Upper lobe of left lung (tissue), 6 donors: Measurements from ENCODE around the gene MLPH. TPM values are rescaled to one million over a fixed set of nuclear protein-coding genes. Genes with fewer than 3 reads are reported as not detected.
"Not testable (repeated sequence)": the region's sequence is repeated elsewhere in the genome, so short reads cannot be mapped to it uniquely, and the experiment has no call there.

Experiments
- ATAC-seq, 2 donors: fragments of 200-7000 bp; cut with Tn5 transposase; one replicate each; pipeline ENCODE4 v1.9.1; 2022; ENCODE audit warnings: mild to moderate bottlenecking in 2 of 2, moderate library complexity in 2 of 2; ENCODE audit not compliant: low FRiP score in 2 of 2
- DNase-seq, 2 donors: peaks; one replicate each; pipeline ENCODE4 v3.0.0-alpha.2; 2019 to 2020
- H3K27ac ChIP-seq, 4 donors: fragments of 200-600 bp; sonication (generic); one replicate each; pipeline ENCODE4 v1.5.1; 2016 to 2019
- H3K27me3 ChIP-seq, 4 donors: fragments of 200-600 bp; sonication (generic); one replicate each; pipeline ENCODE4 v1.5.1; 2017 to 2019
- H3K36me3 ChIP-seq, 4 donors: fragments of 200-600 bp; sonication (generic); one replicate each; pipeline ENCODE4 v1.5.1; 2016 to 2019
- H3K4me1 ChIP-seq, 4 donors: fragments of 200-600 bp; sonication (generic); one replicate each; pipeline ENCODE4 v1.5.1; 2018 to 2019
- H3K4me3 ChIP-seq, 4 donors: fragments of 200-600 bp; sonication (generic); one replicate each; pipeline ENCODE4 v1.5.1; 2017 to 2019; ENCODE audit warnings: mild to moderate bottlenecking in 2 of 4, moderate library complexity in 1 of 4
- H3K9me3 ChIP-seq, 4 donors: fragments of 200-600 bp; sonication (generic); one replicate each; pipeline ENCODE4 v1.5.1; 2018 to 2019
- CTCF ChIP-seq, 6 experiments: fragments of 450-650 bp in 4 of 6; fragments of 200-600 bp in 2 of 6; sonication (generic) in 2 of 6; IDR thresholded peaks; one replicate each; pipeline ENCODE4 v1.5.1; 2016 to 2019; ENCODE audit warnings: antibody characterized with exemption in 6 of 6
- EP300 ChIP-seq, 4 donors: sonication (generic); formaldehyde crosslinking; IDR thresholded peaks; one replicate each; pipeline ENCODE4 v1.5.1; 2017; ENCODE audit warnings: antibody characterized with exemption in 4 of 4, control low read depth in 2 of 4
- POLR2A ChIP-seq, 4 donors: fragments of 450-650 bp; IDR thresholded peaks; one replicate each; pipeline ENCODE4 v1.5.1; 2016 to 2017; ENCODE audit warnings: antibody characterized with exemption in 4 of 4, mild to moderate bottlenecking in 2 of 4
- POLR2AphosphoS5 ChIP-seq, 2 donors: sonication (generic); formaldehyde crosslinking; IDR thresholded peaks; one replicate each; pipeline ENCODE4 v1.5.1; 2017; ENCODE audit warnings: antibody characterized with exemption in 2 of 2
- WGBS, 2 donors: methylation state at CpG; one replicate each; pipeline ENCODE4 v1.1.5; 2017 to 2018; 5-methylcytosine and 5-hydroxymethylcytosine counted together
- total RNA-seq, 6 donors: library from RNA; depleted of rRNA in 4 of 6; stranded (reverse); fragments of >200 nt in 4 of 6; gene quantifications; one replicate each; pipeline versions ENCODE4 v1.1.0 to v1.2.1, GENCODE V29; 2016 to 2021
- donor health status: DM: no; HTN: no; CAD: no; lungs with moderate emphysema.
- donor health status: DM: no; HTN: yes; CAD: no; lungs with severe emphysema.

Gene MLPH
- total RNA-seq, 6 donors from 2014 or later, result 289 to 1,452 (median 502) TPM

- TF ChIP-seq POLR2A (IDR thresholded peaks at IDR 0.05) (no peak), POLR2AphosphoS5 (IDR thresholded peaks at IDR 0.05) (no peak), EP300 (IDR thresholded peaks at IDR 0.05) (no peak), CTCF (IDR thresholded peaks at IDR 0.05) (no peak)
- Histone ChIP-seq H3K9me3 (no peaks in the 10 kb centered on the region), H3K4me3 (no peak overlapping the region), H3K36me3 (no peaks in the 10 kb centered on the region), H3K4me1 (peaks cover 8 to 35% (median 18%) of the 10 kb centered on the region in 4 donors), H3K27me3 (no peaks in the 10 kb centered on the region), H3K27ac (peak overlapping the region; percentile 54 to 89 (median 77))
- 93 to 95% methylated on average over 16 to 17 of the region's 17 CpGs for WGBS, 2 donors
- DNase-seq, result peak in 1 of 2 donors; percentile 40
- ATAC-seq, result no peak
Measured at GRCh38 chr2:237593596-237594320, 106.7 kb downstream of the MLPH start.

- H3K27ac ChIP-seq, result peak overlapping the region; percentile 54 to 89 (median 77)
- peaks cover 8 to 36% (median 18%) of the 10 kb centered on the region in 4 donors for H3K4me1 ChIP-seq
- 58 to 66% methylated on average over 4 to 5 of the region's 5 CpGs for WGBS, 2 donors
- H3K4me3 ChIP-seq, result no peak overlapping the region
- no peak for TF ChIP-seq CTCF (IDR thresholded peaks at IDR 0.05)
- TF ChIP-seq POLR2AphosphoS5 (IDR thresholded peaks at IDR 0.05), result no peak
- no peak for ATAC-seq
- H3K36me3 ChIP-seq, result no peaks in the 10 kb centered on the region
- no peaks in the 10 kb centered on the region for H3K27me3 ChIP-seq
- H3K9me3 ChIP-seq, result no peaks in the 10 kb centered on the region
- peak in 1 of 2 donors; percentile 76 for DNase-seq
Measured at GRCh38 chr2:237594514-237594871, 107.4 kb downstream of the MLPH start.

GRCh38 chr2:237595829-237596519, 108.9 kb downstream of the MLPH start:
- peaks cover 2 to 44% (median 19%) of the 10 kb centered on the region in 4 donors for H3K4me1 ChIP-seq
- WGBS, 2 donors, result 91 to 93% methylated on average over 4 to 5 of the region's 5 CpGs
- ATAC-seq, DNase-seq, H3K36me3 ChIP-seq, H3K27me3 ChIP-seq, H3K9me3 ChIP-seq, H3K4me3 ChIP-seq: not testable (repeated sequence)
- peak overlapping the region; percentile 54 to 89 (median 77) for H3K27ac ChIP-seq

- peaks cover 0 to 37% (median 18%) of the 10 kb centered on the region in 4 donors for H3K4me1 ChIP-seq
- no peak overlapping the region for H3K27ac ChIP-seq
- no peak for DNase-seq
- no peak overlapping the region for H3K4me3 ChIP-seq
- H3K9me3 ChIP-seq, result no peaks in the 10 kb centered on the region
- no peaks in the 10 kb centered on the region for H3K27me3 ChIP-seq
- no peak for TF ChIP-seq CTCF (IDR thresholded peaks at IDR 0.05)
- TF ChIP-seq EP300 (IDR thresholded peaks at IDR 0.05), result no peak
- TF ChIP-seq POLR2A (IDR thresholded peaks at IDR 0.05), result no peak
- no peak for TF ChIP-seq POLR2AphosphoS5 (IDR thresholded peaks at IDR 0.05)
- no peak for ATAC-seq
- no peaks in the 10 kb centered on the region for H3K36me3 ChIP-seq
- WGBS, 2 donors, result 86 to 98% methylated on average over 8 to 12 of the region's 13 CpGs
Measured at GRCh38 chr2:237596520-237597195, 109.6 kb downstream of the MLPH start.
